NCI-H526 treated with DMSO at 0.1 percent for 48 hours (cell line): Measurements from ENCODE around the gene POLN.
"Not testable (repeated sequence)": the region's sequence is repeated elsewhere in the genome, so short reads cannot be mapped to it uniquely, and the experiment has no call there.

ENCODE experiments used
- DNase-seq: peaks from one replicate; lab custom pipeline; 2025; lab: John Stamatoyannopoulos, UW

POLN gene

DNA sequence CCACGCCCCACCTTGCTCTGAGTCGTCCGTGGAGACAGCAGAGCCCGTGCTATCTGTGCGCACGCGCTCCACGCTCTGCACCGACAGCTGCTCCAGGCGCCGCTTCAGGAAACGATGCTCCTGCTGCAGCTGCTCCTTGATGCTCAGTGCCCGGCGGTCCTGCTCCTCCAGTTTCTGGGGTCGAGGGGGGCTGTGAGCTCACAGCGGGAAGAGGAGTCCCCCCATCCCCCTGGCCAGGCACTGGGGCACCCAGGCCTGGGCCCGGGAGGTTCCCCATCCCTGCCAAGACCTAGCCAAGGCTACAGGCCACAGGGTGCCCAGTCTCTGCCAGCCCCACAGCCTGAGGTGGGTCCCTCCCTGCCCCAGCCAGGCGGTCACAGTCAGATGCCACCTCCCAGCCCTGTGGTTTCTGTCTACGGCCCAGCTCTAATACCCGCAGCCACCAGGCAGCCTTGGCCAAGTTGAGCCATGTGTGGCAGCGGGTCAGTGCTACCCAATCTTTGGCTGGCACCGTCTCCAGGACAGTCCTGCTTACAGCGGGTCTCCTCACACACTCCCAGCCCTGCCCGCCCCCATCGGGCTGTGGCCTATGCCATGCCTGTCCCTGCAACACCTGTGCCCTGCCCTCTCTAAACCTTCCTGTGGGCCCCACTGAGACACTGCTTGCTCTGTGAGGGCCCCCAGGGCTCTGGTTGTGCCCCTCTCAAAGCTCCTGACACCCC lies 9.3 kb upstream of the POLN start:
- no peak for DNase-seq

DNA sequence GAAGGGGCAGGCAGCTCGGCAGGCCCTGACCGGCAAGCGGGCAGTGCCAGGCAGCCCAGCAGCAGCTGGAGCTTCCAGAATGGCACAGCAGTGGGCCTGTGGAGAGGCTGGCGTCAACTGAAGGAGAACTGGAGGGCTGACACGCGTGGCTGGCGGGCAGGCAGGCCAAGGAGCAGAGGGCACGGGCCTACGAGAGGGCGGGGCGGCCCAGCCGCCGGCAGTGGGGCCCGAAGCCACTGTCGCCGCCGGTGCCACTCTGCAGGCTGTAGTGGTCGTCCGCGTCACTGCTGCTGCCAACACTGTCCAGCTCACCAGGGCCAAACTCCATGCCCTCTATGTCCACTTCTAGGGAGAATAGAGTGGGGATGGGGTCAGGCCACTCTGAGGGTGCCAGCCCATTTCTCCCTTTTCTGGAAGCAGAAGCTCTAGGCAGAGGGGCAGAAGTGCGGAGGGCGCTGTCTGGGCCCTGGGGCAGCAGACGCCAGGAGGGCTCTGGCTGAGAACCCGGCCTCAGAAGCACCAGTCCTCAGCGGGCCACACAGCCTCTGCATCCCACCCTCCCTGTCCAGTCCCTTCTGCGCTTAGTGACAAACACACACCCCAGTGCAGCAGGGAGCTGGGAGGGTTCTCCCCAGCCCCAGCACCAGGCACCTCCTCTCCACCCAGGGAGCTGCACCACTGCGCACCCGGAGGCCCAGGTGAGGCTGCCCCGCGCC lies 8.6 kb upstream of the POLN start:
- DNase-seq: no peak

DNA sequence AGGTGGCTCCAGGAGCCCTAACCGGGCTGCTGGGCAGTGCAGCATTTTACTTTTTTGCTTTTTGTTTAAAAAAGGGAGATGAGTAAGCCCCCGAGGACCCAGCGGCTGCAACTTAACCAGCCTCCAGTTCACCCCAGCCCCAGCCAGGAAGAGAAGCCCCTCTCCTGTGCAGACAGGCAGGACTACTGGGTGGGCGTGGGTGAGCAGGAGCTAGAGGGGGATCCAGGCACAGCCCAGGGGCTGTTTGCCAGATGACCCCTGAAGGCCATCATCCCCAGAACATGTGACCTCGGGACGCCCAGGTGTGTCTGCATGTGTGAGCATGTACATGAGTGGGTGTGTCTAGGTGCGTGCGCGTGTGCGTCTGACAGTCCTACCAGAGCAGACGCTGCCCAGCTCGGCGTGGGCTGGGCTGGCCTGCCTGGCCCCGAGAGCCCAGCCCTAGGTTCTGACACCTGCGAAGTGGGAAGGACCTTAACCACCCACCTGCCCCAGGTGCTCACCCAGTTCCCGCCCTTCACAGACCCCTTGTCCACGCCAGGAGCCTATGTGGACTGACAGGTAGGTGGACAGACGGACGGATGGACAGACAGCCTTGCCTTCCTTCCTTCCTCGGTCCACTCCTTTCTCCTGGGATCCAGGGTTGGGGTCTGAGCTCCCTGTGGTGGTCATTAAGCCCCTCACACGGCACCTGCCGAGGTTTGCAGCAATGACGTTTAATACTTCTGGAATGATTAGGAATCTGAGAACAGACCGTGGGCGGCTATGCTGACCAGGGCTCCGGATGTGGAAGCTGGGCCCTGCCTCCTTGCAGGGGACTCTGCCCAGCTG lies 7.8 kb upstream of the POLN start:
- DNase-seq: no peak

DNA sequence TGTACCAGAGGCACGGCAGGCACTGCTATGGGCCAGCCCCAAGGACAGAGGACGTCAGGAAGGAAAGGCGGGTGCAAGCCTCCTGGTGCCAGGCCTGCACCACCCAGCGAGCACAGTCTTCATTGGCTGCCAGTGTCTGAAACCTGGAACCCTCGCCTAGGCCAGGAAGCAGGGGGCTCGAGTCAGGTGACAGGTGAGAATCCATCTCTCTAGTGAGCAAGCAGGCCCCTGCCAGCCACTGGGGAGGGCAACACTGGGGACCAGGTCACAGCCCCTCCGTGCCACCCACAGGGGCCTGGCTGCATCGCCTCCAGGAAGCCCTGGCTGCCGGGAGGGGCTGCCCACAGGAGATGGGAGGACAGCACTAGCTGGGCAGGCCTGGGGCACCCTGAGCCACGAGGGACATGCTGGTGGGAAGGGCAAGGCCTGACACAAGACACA lies 6.9 kb upstream of the POLN start:
- DNase-seq: no peak

DNA sequence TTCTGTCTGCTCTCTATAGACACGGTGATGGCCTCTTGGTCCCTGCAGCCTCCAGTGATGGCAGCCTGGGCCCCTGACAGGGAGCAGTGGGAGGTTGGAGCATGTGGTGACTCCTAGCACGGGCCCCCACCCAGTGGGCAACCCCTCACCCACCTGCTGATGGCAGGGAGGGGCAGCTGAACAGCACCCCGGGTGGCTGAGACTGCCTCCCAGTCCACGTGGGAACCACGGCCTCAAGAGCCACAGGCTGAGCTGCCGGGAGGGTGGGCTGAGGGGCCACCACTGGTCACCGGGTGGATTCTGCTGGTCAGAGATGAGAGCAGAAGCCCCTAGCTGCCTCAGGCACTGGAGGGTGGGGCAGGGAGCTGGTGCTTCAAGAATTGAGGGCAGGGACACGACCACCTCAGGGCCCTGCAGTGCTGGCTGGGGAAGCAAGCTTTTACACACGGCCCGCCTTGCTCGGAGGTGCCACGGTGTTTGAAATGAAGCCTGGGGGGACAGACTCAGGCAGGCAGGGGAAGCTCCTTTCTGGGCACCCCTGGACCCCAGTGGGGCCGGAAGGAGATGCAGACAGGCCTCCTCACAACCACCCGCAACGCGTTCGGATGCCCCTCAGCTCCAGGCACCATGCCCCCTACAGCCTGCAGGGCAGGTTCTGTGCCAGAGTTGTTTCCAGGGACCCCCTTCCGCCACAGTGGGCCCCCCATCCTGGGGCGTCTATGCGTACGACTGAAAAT lies 6.3 kb upstream of the POLN start:
- no peak for DNase-seq

DNA sequence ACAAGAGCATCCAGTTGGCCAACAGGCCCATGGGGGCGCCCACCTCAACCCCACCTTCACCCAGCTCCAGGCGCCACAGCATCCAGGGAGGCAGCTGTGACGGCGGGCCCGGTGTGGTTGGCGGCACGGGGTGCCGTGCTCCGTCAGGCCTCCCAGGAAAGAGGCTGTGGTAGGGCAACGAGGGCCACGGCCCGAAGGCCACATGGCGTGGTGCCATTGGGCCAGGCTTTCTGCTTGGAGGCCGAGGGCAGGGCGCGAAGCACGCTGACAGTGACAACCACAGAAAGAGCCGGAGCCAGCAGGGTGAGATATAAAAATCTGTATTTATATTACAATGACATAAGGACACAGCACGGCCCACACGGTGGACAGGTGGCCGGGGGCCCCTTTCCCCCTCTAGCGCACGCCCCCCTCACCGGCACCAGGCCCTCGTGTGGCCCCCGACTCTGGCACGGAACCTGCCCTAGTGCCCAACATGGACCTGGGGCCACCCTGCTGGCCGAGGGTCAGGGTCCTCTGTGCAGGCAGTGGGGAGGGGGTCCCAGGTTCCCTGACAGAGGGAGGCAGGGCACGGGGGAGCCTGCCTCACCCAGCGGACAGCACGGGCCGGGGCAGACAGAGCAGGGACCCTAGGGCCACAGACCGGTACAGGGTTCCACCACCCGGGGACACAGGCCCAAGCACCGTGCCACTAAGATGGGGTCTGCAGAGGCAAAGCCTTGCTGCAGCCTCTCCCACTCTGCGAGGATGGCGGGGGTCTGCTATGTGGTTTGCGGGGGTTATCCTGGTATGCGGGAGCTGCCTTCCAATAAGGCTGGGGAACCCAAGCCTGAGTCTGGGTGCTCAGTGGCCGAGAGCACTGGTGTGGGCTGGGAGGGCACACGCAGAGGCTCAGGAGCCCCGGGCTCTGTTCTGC lies 5.5 kb upstream of the POLN start:
- no peak for DNase-seq

DNA sequence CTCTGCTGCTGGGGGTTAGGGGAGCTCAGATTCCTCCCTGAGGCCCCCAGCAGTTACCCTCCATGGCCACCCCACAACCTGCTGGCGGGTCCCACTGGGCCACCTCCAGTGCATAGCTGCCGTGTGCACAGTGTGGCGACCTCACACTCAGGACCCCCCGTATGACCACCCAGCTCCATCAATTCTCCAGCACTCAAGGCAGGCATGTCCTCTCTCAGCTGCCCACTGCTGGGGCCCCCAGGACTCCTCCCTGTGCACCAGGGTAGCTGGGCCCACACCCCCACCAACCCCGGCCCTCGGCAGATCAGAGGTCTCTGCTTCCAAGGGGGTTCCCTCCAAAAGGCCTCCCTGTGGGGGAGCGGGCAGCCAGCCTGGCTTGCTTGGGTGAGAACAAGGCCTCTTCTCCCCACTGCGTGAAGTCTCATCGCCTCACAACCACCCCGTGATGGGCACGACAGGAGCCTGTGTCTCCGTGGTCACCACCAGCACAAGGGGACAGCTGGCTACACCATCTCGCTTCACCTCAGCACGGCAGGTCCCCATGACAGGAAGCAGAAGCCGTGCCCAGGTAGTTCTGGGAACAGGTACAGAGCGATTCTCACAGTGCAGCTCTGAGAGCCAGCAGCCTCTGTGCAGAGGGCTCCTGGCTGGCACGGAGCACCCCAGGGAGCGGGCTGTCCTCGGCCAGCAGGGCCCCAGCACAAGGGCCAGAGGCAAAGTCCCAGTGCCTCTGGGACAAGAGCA lies 4.6 kb upstream of the POLN start:
- DNase-seq: no peak

DNA sequence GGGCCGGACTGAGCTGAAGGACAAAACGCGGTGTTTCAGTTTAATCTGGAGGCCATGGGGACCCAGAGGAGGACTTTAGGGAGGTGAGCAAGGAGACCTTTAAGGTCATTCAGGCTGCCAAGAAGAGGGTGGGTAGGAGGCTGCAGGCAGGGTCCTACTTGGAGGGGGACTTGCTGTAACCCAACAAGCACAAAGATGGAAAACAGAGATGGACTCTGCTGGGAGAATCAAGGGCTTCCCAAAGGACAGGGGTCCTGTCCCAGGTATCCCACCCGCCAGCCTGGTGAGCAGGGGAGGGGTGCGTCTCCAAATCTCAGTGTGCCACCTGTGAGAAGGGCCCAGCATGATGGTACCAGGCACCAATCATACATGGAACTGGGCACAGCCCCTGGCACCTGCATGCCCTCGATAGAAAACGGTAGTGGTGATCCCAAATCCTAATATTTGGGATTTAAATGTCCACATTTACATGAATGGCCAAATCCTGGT lies 3.9 kb upstream of the POLN start:
- no peak for DNase-seq

DNA sequence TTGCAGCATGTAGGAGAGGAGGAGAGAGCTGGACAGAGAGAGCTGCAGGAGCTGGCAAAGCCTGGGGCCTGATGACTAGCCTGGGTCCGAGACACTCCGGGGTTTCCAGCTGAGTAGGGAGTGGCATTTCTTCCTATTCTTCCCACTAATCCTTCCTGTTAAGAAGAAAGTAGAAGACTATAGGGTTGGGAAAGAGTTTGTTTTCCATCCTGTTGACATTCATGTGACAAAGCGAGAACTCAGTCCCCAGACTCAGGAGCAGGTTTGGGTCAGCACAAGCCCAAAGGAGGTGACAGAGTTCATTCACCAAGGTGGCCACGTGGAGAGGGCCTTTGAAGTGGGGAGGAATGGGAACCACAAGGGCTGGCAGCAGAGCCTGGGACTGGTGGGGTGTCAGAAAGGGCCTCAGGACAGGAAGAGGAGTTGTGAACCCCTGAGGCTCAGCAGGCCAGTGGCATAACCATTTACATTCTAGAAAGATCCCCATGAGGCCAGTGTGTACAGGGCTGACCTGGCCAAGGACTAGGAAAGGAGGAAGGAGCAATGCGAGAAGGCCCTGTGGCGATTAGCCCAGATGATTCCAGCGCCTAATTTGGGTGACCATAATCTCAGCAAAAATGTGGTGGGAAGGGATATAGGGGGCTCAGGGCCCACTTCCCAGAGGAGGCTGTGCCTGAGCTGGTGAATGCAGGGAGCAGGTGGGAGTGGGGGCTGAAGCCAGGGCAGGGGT lies 3.3 kb upstream of the POLN start:
- no peak for DNase-seq

DNA sequence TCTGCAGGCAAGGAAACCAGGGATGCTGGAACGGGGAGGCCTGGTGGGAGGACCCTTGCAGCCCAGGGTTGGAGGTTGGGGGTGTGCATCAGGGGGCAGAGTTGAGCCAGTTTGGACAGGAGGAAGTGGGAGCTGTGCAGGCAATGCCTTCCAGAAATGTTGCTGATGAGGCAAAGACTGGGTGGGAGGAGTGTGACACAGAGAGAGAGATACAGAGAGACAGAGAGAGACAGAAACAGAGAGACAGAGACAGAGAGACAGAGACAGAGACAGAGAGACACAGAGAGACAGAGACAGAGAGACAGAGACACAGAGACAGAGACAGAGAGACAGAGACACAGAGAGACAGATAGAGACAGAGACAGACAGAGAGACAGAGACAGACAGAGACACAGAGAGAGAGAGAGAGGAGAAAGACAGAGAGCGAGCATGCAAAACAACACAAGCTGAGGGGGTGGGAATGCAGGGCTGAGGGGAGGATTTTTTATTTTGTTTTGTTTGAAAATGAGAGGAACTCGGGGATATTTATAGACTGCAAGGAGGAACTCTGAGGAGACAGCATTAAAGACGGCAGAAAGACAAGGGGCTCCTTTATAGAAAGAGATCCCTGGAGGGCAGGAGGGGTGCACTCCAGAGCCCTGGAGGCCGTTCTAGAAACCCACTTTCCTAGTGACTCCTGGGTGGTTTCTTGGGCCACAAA lies 1.9 kb upstream of the POLN start:
- no peak for DNase-seq

DNA sequence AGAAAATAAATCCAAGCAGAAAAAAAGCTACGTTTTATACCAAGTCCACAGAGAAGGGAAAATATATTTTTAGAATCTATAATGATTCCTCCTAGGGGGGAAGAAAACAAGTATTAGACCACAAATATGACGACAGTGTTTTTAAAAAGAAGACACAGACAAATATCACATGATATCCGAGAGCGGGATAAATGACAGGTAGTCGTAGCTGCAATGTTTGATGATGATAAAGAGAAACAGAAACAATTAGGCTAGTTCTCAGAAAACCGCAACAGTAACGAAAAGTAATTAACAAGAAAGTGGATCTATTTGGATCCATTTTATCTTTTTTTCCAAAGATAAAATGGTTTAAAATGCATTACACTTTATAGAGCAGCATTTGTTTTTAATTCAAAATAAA lies 918 bp downstream of the POLN start:
- no peak for DNase-seq

DNA sequence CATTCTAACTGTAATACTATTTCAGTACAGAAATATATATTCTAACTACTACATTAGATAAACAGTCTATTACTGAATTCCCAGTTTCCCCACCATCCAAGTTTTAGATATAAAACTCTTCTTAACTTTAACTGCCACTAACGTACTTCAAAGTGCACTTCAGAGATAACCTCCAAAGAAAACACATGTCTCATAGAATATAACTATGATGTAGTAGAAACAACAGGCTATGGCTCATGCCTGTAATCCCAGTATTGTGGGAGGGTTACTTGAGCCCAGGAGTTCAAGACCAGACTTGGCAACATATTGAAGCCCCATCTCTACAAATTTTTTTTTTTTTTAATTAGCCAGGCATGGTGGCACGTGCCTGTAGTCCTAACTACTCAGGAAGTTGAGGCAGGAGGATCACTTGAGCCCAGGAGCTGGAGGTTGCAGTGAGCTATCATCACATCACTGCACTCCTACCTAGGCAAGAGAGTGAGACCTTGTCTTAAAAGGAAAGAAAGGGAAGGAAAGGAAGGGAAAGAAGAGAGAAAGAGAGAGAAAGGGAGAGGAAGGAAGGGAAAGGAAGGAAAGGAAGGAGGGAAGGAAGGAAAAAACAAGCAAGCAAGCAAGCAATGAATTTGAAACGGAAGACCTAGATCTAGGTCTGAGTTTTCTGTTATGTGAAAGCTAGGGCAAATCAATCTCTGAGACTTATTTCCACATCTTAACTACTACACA lies 4.8 kb downstream of the POLN start:
- no peak for DNase-seq

DNA sequence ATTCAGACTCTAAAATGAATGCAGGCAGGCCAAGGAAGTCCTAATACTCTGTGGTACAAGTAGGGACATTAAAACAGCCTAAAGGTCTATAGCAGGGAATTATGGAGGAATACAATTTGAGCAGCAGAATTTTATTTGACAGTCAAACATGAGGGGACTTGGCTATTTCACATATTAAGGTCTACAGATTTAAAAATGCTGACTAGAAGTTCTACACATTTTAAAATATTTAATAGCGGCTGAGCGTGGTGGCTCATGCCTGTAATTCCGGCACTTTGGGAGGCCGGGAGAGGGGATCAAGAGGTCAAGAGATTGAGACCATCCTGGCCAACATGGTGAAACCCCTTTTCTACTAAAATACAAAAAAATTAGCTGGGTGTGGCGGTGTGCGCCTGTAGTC lies 10.8 kb downstream of the POLN start:
- DNase-seq: no peak

DNA sequence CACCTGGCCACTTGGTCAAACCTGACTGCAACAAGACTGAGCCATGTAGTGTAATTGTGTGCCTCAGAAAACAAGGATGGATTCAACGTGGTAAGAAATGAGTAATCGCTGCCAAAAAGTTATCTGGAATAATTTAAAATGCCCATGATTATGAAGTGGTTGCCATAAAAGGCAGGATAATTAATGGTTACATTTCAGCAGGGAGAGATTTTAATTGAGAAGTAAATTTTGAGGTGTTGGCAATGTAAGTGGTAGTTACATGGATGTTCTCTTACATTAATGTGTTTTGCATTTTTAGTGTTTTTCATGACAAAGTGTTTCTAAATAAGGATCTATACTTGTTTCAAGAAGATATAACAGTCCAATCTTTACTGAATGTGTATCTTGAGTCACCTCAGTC lies 15.7 kb downstream of the POLN start:
- DNase-seq: no peak

DNA sequence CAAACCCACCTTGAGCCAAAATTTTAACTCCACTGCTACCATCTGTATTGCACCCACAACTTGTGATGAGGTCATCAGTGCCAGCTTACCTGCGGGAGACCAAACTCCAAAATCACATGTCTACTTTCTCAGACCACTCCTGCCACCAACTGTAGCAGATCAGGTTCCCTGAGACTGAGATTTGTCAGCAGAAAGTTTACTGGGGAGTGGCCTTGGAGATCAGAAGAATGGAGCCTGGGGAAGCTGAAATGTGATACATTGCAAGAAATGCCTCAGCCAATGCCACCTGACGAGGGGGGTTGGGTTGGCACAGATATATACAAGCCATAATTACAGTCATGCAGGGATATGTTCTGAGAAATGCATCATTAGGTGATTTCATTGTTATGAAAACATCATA lies 19.1 kb downstream of the POLN start:
- no peak for DNase-seq

DNA sequence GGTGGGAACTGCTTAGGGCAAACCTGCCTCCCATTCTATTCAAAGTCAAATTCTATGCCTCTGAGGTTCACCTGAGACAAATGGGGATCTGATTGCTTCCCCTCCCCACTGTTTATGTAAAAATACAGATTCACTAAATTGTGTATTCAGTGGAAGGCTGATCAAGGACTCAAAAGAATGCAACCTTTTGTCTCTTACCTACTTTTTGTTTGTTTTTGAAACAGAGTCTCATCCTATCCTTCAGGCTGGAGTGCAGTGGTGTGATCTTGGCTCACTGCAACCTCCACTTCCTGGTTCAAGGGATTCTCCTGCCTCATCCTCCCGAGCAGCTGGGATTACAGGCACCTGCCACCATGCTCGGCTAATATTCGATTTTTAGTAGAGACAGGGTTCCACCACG lies 20.5 kb downstream of the POLN start:
- DNase-seq: not testable (repeated sequence)

DNA sequence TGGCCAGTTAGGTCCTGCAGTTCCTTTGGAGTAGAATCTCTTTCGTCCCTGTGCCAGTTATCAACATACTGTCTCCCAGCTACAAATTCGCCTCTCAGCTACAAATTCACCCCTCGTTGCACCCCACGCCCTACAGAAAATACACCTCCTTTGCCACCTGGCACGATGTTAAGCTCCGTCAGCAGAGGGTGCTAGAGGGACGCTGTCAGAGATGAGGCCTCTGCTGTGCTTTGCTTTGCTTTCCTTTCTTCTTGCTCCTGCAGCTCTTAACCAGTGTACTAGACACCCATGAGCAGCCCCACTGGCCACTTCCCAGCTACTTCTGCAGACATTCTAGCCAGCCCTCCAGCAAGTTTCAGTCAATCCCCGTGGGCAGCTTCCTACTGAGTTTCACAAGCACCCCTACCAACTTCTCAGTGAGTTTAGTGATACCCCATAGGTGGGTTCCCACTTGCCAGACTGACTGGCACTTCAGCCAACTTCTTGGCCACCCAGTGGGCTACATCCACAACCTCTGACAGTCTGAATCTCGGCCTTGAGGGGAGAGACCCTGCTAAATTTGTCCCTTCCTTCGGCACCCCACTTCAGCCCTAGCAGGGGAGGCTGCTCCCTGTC lies 21.8 kb downstream of the POLN start:
- DNase-seq: peak; percentile 33
